ENCODE data around the gene SIGLEC11.

- TF ChIP-seq GATA2 (IDR thresholded peaks at IDR 0.05; ENCODE audit: low read depth, low read length), result no peak
- no peak for TF ChIP-seq GATA3 (IDR thresholded peaks at IDR 0.05; ENCODE audit: low read depth, low read length)
These were observed 13.0 kb upstream of the SIGLEC11 start for GRCh38 chr19:49973987-49974386.
